GM12878 (cell line): ENCODE results near the gene SATL1. TPM values are rescaled to one million over a fixed set of nuclear protein-coding genes. Genes with fewer than 3 reads are reported as not detected.

Source experiments
- ATAC-seq: fragments of 200-7000 bp; cut with Tn5 transposase; 3 replicates; pipeline ENCODE4 v1.9.1; 2020; ENCODE audit warnings: mild to moderate bottlenecking, moderate library complexity
- BruUV-seq: library from RNA; stranded (reverse); fragments of 400-500 nt; replicated peaks from 2 replicates; lab custom pipeline; 2021; lab: Mats Ljungman, UMichigan
- CTCF ChIA-PET: fragments of 300-600 bp; sonication (Branson Sonifier 250); formaldehyde crosslinking; extraction: SDS; loops from one replicate; lab custom pipeline; 2021; ENCODE audit warnings: inconsistent platforms; lab: Yijun Ruan, JAX
- POLR2A ChIA-PET: fragments of 350-600 bp; formaldehyde crosslinking; extraction: SDS; loops from one replicate; lab custom pipeline; 2021; ENCODE audit warnings: inconsistent platforms; lab: Charles Lee
- RAD21 ChIA-PET: fragments of 300-600 bp; sonication (Branson Sonifier 250); formaldehyde crosslinking; loops from one replicate; lab custom pipeline; 2023; ENCODE audit warnings: antibody characterized with exemption; ENCODE audit not compliant: unreplicated experiment; lab: Charles Lee
- SMC1A ChIA-PET: fragments of 300-600 bp; sonication (Branson Sonifier 250); formaldehyde crosslinking; loops from one replicate; lab custom pipeline; 2023; ENCODE audit not compliant: unreplicated experiment, uncharacterized antibody; lab: Charles Lee
- DNase-seq: peaks from one replicate; pipeline ENCODE4 v3.0.0-alpha.2; 2011; ENCODE audit warnings: low read depth, low spot score
- FAIRE-seq: peaks from 3 replicates; lab custom pipeline; 2011; peaks lifted over from hg19 to GRCh38; lab: Jason Lieb, UNC
- H2AFZ ChIP-seq: 2 replicates; pipeline ENCODE4 v1.6.0; 2011; ENCODE audit warnings: low read depth, low read length, control low read depth; ENCODE audit not compliant: control insufficient read depth
- H3K27ac ChIP-seq: 2 replicates; pipeline ENCODE4 v1.5.1; 2011; ENCODE audit warnings: control low read depth; ENCODE audit not compliant: control insufficient read depth, insufficient read depth
- H3K27me3 ChIP-seq, 2 experiments: replicated peaks in 1 of 2; 2 replicates each; pipeline versions ENCODE4 v1.6.0 to v1.6.1; 2011; ENCODE audit warnings: low read length in 1 of 2; ENCODE audit not compliant: control insufficient read depth in 2 of 2, insufficient read depth in 2 of 2
- H3K36me3 ChIP-seq, 2 experiments: 2 replicates each; pipeline ENCODE4 v1.5.1; 2011; ENCODE audit warnings: low read length in 1 of 2; ENCODE audit not compliant: control insufficient read depth in 2 of 2, insufficient read depth in 2 of 2
- H3K4me1 ChIP-seq: 2 replicates; pipeline ENCODE4 v1.6.1; 2011; ENCODE audit warnings: mild to moderate bottlenecking, low read length, moderate library complexity, mixed read lengths; ENCODE audit not compliant: control insufficient read depth, insufficient read depth
- H3K4me2 ChIP-seq: 2 replicates; pipeline ENCODE4 v1.6.0; 2011; ENCODE audit warnings: control low read depth; ENCODE audit not compliant: control insufficient read depth, insufficient read depth
- H3K4me3 ChIP-seq: fragments of 200-600 bp; sonication (generic); 2 replicates; pipeline ENCODE4 v1.5.1; 2016
- H3K79me2 ChIP-seq: 2 replicates; pipeline ENCODE4 v1.6.0; 2011; ENCODE audit warnings: low read length; ENCODE audit not compliant: control insufficient read depth, insufficient read depth
- H3K9ac ChIP-seq: 2 replicates; pipeline ENCODE4 v1.8.0; 2011; ENCODE audit warnings: low read length, control low read depth, mixed read lengths; ENCODE audit not compliant: control insufficient read depth, insufficient read depth
- H3K9me3 ChIP-seq: replicated peaks from 3 replicates; pipeline ENCODE4 v1.5.1; 2011; ENCODE audit warnings: mild to moderate bottlenecking, low read length; ENCODE audit not compliant: control insufficient read depth, insufficient read depth
- H4K20me1 ChIP-seq: 2 replicates; pipeline ENCODE4 v1.6.0; 2011; ENCODE audit not compliant: control insufficient read depth, insufficient read depth
- BMI1 ChIP-seq: fragments of 450-650 bp; IDR thresholded peaks from 2 replicates; pipeline ENCODE4 v1.6.1; 2016; ENCODE audit warnings: mild to moderate bottlenecking, moderate library complexity, borderline replicate concordance
- CBFB ChIP-seq: IDR thresholded peaks from 2 replicates; pipeline ENCODE4 v1.6.1; 2016; ENCODE audit warnings: antibody characterized with exemption, low read depth
- CBX5 ChIP-seq: sonication (generic); IDR thresholded peaks from 2 replicates; pipeline ENCODE4 v1.6.1; 2016; ENCODE audit warnings: low read depth, moderate library complexity, mild to moderate bottlenecking, inconsistent platforms
- ELK1 ChIP-seq: IDR thresholded peaks from 2 replicates; pipeline ENCODE4 v1.6.1; 2012; ENCODE audit warnings: low read depth, low read length, improper control_type of control experiment
- ETV6 ChIP-seq, 2 experiments: fragments of 450-650 bp in 1 of 2; IDR thresholded peaks in 1 of 2; conservative IDR thresholded peaks in 1 of 2; 2 replicates each; pipeline ENCODE4 v1.6.1; 2014; ENCODE audit warnings: antibody characterized with exemption in 1 of 2, borderline replicate concordance in 1 of 2, low read depth in 1 of 2, mild to moderate bottlenecking in 1 of 2, moderate library complexity in 1 of 2
- HDAC2 ChIP-seq: fragments of 200-600 bp; sonication (generic); IDR thresholded peaks from 2 replicates; pipeline ENCODE4 v1.6.1; 2017
- HDGF ChIP-seq: fragments of 450-650 bp; IDR thresholded peaks from 2 replicates; pipeline ENCODE4 v1.6.1; 2016; ENCODE audit warnings: antibody characterized with exemption
- JUND ChIP-seq: IDR thresholded peaks from 2 replicates; pipeline ENCODE4 v1.6.1; 2012; ENCODE audit warnings: low read depth, mild to moderate bottlenecking, low read length, improper control_type of control experiment, moderate library complexity
- KLF5 ChIP-seq: fragments of 450-650 bp; IDR thresholded peaks from 2 replicates; pipeline ENCODE4 v1.6.1; 2014; ENCODE audit warnings: mild to moderate bottlenecking; ENCODE audit not compliant: partially characterized antibody
- NFIC ChIP-seq: IDR thresholded peaks from 2 replicates; pipeline ENCODE4 v1.6.1; 2012; ENCODE audit warnings: low read depth, mild to moderate bottlenecking, inconsistent platforms, low read length, moderate library complexity
- NFYA ChIP-seq: IDR thresholded peaks from 2 replicates; pipeline ENCODE4 v1.6.1; 2011; ENCODE audit warnings: low read depth, mild to moderate bottlenecking, low read length, improper control_type of control experiment, borderline replicate concordance
- RAD51 ChIP-seq: fragments of 450-650 bp; IDR thresholded peaks from 2 replicates; pipeline ENCODE4 v1.6.1; 2016; ENCODE audit warnings: moderate library complexity, mild to moderate bottlenecking, inconsistent platforms
- RFX5 ChIP-seq: IDR thresholded peaks from 2 replicates; pipeline ENCODE4 v1.6.1; 2011; ENCODE audit warnings: low read depth, low read length, improper control_type of control experiment
- SIN3A ChIP-seq: IDR thresholded peaks from 2 replicates; pipeline ENCODE4 v1.6.1; 2012; ENCODE audit warnings: low read depth, low read length, improper control_type of control experiment
- SMARCA5 ChIP-seq: fragments of 450-650 bp; IDR thresholded peaks from 2 replicates; pipeline ENCODE4 v1.6.1; 2017; ENCODE audit warnings: mild to moderate bottlenecking
- SMC3 ChIP-seq: IDR thresholded peaks from 2 replicates; pipeline ENCODE4 v1.6.1; 2011; ENCODE audit warnings: low read length, improper control_type of control experiment, borderline replicate concordance
- SP1 ChIP-seq: IDR thresholded peaks from one replicate; pipeline ENCODE4 v1.6.1; 2011; ENCODE audit warnings: low read depth, low read length
- YY1 ChIP-seq: IDR thresholded peaks from 2 replicates; pipeline ENCODE4 v1.6.1; 2011; ENCODE audit warnings: low read depth, mild to moderate bottlenecking, low read length
- WGBS: methylation state at CpG from one replicate; pipeline ENCODE4 v1.1.6; 2016; ENCODE audit warnings: low lambda C conversion rate; ENCODE audit not compliant: insufficient replicate concordance, insufficient coverage; ENCODE audit errors: missing lambda C conversion rate; 5-methylcytosine and 5-hydroxymethylcytosine counted together
- in situ Hi-C: fragments of 300-500 bp; cut with MboI; formaldehyde crosslinking; loops from 9 replicates; pipeline ENCODE4 v1.14.3; 2018; ENCODE audit warnings: mixed read lengths
- intact Hi-C: fragments of 100-400 bp; cut with micrococcal nuclease; formaldehyde crosslinking; loops from one replicate; pipeline ENCODE4 v1.14.2; 2022; ENCODE audit not compliant: unreplicated experiment
- polyA plus RNA-seq, 11 experiments: library from polyadenylated mRNA; depleted of rRNA in 4 of 11; unstranded in 6 of 11; stranded (reverse) in 5 of 11; fragments of >200 nt; fragmentation: Nextera tagmentation in 4 of 11; fragmentation: Illumina TruSeq in 1 of 11; extraction: Ambion mirVana in 4 of 11; extraction: Trizol in 1 of 11; gene quantifications; 1 replicate in 1 of 11; 2 replicates in 10 of 11; pipeline versions ENCODE4 v1.2.1 to v1.2.3, GENCODE V29; 2011 to 2016; ENCODE audit warnings: inconsistent platforms in 2 of 11, missing spikeins in 2 of 11, low read depth in 1 of 11
- total RNA-seq, 4 experiments: library from RNA; depleted of rRNA in 3 of 4; stranded (reverse); fragments of >200 nt in 3 of 4; fragmentation: Illumina TruSeq in 1 of 4; extraction: Trizol in 1 of 4; gene quantifications; 2 replicates each; pipeline versions ENCODE4 v1.2.1 to v1.2.3, GENCODE V29; 2013 to 2021
- TF ChIP-seq, protein P1 (sequence below): fragments of 450-650 bp; IDR thresholded peaks from 2 replicates; pipeline ENCODE4 v1.6.1; 2016; ENCODE audit warnings: mild to moderate bottlenecking
- TF ChIP-seq, protein P2 (sequence below): IDR thresholded peaks from 2 replicates; pipeline ENCODE4 v1.6.1; 2011; ENCODE audit warnings: low read depth, mild to moderate bottlenecking, low read length, moderate library complexity, borderline replicate concordance; ENCODE audit errors: extremely low read depth

SATL1 gene
- total and polyA plus RNA-seq, 10 of the 15 experiments (the other 5 are each of a cell fraction or from before 2014, with no cell fraction given) = 0.01 TPM; not detected in 9

DNA sequence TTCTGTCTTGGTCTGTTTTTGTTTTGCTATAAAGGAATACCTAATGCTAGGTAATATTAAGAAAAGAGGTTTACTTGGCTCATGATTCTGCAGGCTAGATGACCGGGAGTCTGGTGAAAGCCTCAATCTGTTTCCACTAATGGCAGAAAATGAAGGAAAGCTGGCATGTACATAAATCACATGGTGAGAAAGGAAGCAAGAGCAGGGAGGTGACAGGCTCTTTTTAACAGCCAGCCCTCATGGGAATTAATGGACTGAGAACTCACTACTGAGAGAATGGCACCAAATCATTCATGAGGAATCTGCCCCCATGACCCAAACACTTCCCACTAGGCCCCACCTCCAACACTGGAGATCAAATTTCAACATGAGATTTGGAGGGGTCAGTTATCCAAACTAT, 27.6 kb downstream of the SATL1 start:
- RAD21 ChIA-PET = no interaction called here
- no peak overlapping the region for H3K4me3 ChIP-seq
- H3K27ac ChIP-seq = no peak overlapping the region
- intact Hi-C loops = no loop called here
- POLR2A ChIA-PET = no interaction called here
- ATAC-seq = no peak
- TF ChIP-seq JUND (no peak), CBFB (no peak), CBX5 (no peak), SMARCA5 (no peak), YY1 (no peak), BMI1 (no peak), SP1 (no peak), NFIC (no peak), SIN3A (no peak), SMC3 (no peak), ETV6 (conservative IDR thresholded peaks at IDR 0.05 in 1 of 2, IDR thresholded peaks at IDR 0.05 in 1 of 2; ENCODE audit: borderline replicate concordance in 1 of 2, low read depth in 1 of 2) (no peak), RFX5 (no peak), HDAC2 (no peak), ELK1 (no peak), RAD51 (no peak), KLF5 (no peak), NFYA (no peak), HDGF (no peak)
- TF ChIP-seq, protein P1, sequence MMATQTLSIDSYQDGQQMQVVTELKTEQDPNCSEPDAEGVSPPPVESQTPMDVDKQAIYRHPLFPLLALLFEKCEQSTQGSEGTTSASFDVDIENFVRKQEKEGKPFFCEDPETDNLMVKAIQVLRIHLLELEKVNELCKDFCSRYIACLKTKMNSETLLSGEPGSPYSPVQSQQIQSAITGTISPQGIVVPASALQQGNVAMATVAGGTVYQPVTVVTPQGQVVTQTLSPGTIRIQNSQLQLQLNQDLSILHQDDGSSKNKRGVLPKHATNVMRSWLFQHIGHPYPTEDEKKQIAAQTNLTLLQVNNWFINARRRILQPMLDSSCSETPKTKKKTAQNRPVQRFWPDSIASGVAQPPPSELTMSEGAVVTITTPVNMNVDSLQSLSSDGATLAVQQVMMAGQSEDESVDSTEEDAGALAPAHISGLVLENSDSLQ = no peak
- TF ChIP-seq, protein P2, sequence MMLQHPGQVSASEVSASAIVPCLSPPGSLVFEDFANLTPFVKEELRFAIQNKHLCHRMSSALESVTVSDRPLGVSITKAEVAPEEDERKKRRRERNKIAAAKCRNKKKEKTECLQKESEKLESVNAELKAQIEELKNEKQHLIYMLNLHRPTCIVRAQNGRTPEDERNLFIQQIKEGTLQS = no peak
- TF ChIP-seq, all 136 proteins: peak for 0
- no peaks in the 10 kb centered on the region for H3K9me3 ChIP-seq
- no TSS peak for BruUV-seq
- no peak overlapping the region for H3K9ac ChIP-seq
- no peak for DNase-seq
- H3K27me3 ChIP-seq = no peaks in the 10 kb centered on the region
- FAIRE-seq = no peak
- no peak overlapping the region for H2AFZ ChIP-seq
- no peaks in the 10 kb centered on the region for H3K36me3 ChIP-seq
- no peak overlapping the region for H3K4me2 ChIP-seq
- H4K20me1 ChIP-seq = no peaks in the 10 kb centered on the region
- no peaks in the 10 kb centered on the region for H3K4me1 ChIP-seq
- CTCF ChIA-PET = no interaction called here
- in situ Hi-C loops = no loop called here
- H3K79me2 ChIP-seq = no peaks in the 10 kb centered on the region
- 48% methylated on average over 1 of the region's 1 CpG for WGBS
- SMC1A ChIA-PET = interaction anchor here (1.0 to 1.5 kb wide), 2 partner anchors 29 to 269 kb away, joined by 3 to 6 read pairs; no protein-coding TSS in a partner anchor
